Pons (tissue), 1 donor: ENCODE measurements around the gene PPFIA2.

Source experiments
- DNase-seq: peaks from one replicate; pipeline ENCODE4 v3.0.0-alpha.2; 2016; ENCODE audit warnings: low spot score

PPFIA2 gene

GRCh38 chr12:81208187-81208911, 550.8 kb downstream of the PPFIA2 start:
- DNase-seq: no peak
